A549 (cell line): ENCODE measurements around the gene PDE8A. TPM values are rescaled to one million over a fixed set of nuclear protein-coding genes. Genes with fewer than 3 reads are reported as not detected.

Source experiments
- ATAC-seq, 2 experiments: fragments of 200-7000 bp in 1 of 2; fragments of >200 bp in 1 of 2; cut with Nextera tagmentation in 1 of 2; cut with Tn5 transposase in 1 of 2; 3 replicates each; pipeline versions ENCODE4 v1.8.0 to v1.9.1; 2018 to 2020; ENCODE audit warnings: mild to moderate bottlenecking in 1 of 2, moderate library complexity in 1 of 2
- CTCF ChIA-PET: fragments of 300-600 bp; sonication (Branson Sonifier 250); formaldehyde crosslinking; extraction: SDS; loops from one replicate; lab custom pipeline; 2021; ENCODE audit warnings: antibody characterized with exemption, inconsistent platforms; lab: Yijun Ruan, JAX
- POLR2A ChIA-PET: fragments of 350-600 bp; formaldehyde crosslinking; extraction: SDS; loops from one replicate; lab custom pipeline; 2021; ENCODE audit warnings: antibody characterized with exemption, inconsistent platforms; lab: Yijun Ruan, JAX
- DNase-seq, 2 experiments: peaks; one replicate each; pipeline versions ENCODE4 v3.0.0 to v3.0.0-alpha.2; 2011 to 2016; ENCODE audit warnings: low read depth in 1 of 2, low spot score in 1 of 2
- FAIRE-seq: peaks from 2 replicates; lab custom pipeline; 2011; peaks lifted over from hg19 to GRCh38; lab: Jason Lieb, UNC
- H3K27ac ChIP-seq, 2 experiments: fragments of >200 bp; sonication (Bioruptor Twin); formaldehyde crosslinking; 3 replicates each; pipeline ENCODE4 v1.5.1; 2016 to 2017
- H3K4me1 ChIP-seq: fragments of >200 bp; sonication (Bioruptor Twin); formaldehyde crosslinking; 3 replicates; pipeline ENCODE4 v1.6.1; 2016
- H3K4me2 ChIP-seq: fragments of >200 bp; sonication (Bioruptor Twin); formaldehyde crosslinking; 3 replicates; pipeline ENCODE4 v1.6.1; 2016
- H3K4me3 ChIP-seq: fragments of >200 bp; sonication (Bioruptor Twin); formaldehyde crosslinking; 3 replicates; pipeline ENCODE4 v1.5.1; 2016
- H3K9me3 ChIP-seq: fragments of >200 bp; sonication (Bioruptor Twin); formaldehyde crosslinking; 3 replicates; pipeline ENCODE4 v1.6.1; 2016
- ATOH8 ChIP-seq: fragments of 250-450 bp; sonication (Bioruptor Pico); IDR thresholded peaks from 2 replicates; pipeline ENCODE4 v1.5.0; 2020; ENCODE audit warnings: low read depth, mild to moderate bottlenecking, moderate library complexity
- CBX8 ChIP-seq: fragments of 200-600 bp; sonication (generic); IDR thresholded peaks from 2 replicates; pipeline ENCODE4 v1.6.1; 2016
- CEBPB ChIP-seq, 2 experiments: fragments of >200 bp in 1 of 2; sonication (Bioruptor Twin) in 1 of 2; formaldehyde crosslinking in 1 of 2; IDR thresholded peaks; 2 replicates each; pipeline ENCODE4 v1.6.1; 2012 to 2016
- CHD4 ChIP-seq: fragments of 200-600 bp; sonication (generic); IDR thresholded peaks from 2 replicates; pipeline ENCODE4 v1.6.1; 2016; ENCODE audit warnings: antibody characterized with exemption, mild to moderate bottlenecking, borderline replicate concordance
- ELK1 ChIP-seq: fragments of 150-350 bp; IDR thresholded peaks from 2 replicates; pipeline ENCODE4 v1.6.1; 2014; ENCODE audit warnings: low read depth, mild to moderate bottlenecking, low read length
- EP300 ChIP-seq, 2 experiments: fragments of >200 bp; sonication (Bioruptor Twin); formaldehyde crosslinking; IDR thresholded peaks; 2 replicates in 1 of 2; 3 replicates in 1 of 2; pipeline ENCODE4 v1.6.1; 2016 to 2017
- ESRRA ChIP-seq: fragments of 150-350 bp; IDR thresholded peaks from 2 replicates; pipeline ENCODE4 v1.6.1; 2014; ENCODE audit warnings: mild to moderate bottlenecking, low read length, borderline replicate concordance
- FOSL2 ChIP-seq, 2 experiments: fragments of 450-650 bp in 1 of 2; fragments of >200 bp in 1 of 2; sonication (Bioruptor Twin) in 1 of 2; formaldehyde crosslinking; IDR thresholded peaks; 2 replicates each; pipeline versions ENCODE4 v1.5.0 to v1.6.1; 2016 to 2020; ENCODE audit warnings: mild to moderate bottlenecking in 1 of 2, moderate library complexity in 1 of 2
- GATA3 ChIP-seq: IDR thresholded peaks from 2 replicates; pipeline ENCODE4 v1.6.1; 2012; ENCODE audit warnings: borderline replicate concordance
- HOXA7 ChIP-seq: fragments of 250-450 bp; sonication (Bioruptor Pico); IDR thresholded peaks from 2 replicates; pipeline ENCODE4 v1.5.0; 2020; ENCODE audit warnings: mild to moderate bottlenecking, moderate library complexity
- HOXB13 ChIP-seq: fragments of 250-450 bp; sonication (Bioruptor Pico); IDR thresholded peaks from 2 replicates; pipeline ENCODE4 v1.5.0; 2020; ENCODE audit warnings: low read depth, mild to moderate bottlenecking, moderate library complexity
- JUN ChIP-seq, 2 experiments: fragments of >200 bp; sonication (Bioruptor Twin); formaldehyde crosslinking; IDR thresholded peaks; 2 replicates in 1 of 2; 3 replicates in 1 of 2; pipeline ENCODE4 v1.6.1; 2016 to 2017
- JUNB ChIP-seq: fragments of >200 bp; sonication (Bioruptor Twin); formaldehyde crosslinking; IDR thresholded peaks from 2 replicates; pipeline ENCODE4 v1.6.1; 2016
- KDM5A ChIP-seq: fragments of 200-600 bp; sonication (generic); IDR thresholded peaks from 2 replicates; pipeline ENCODE4 v1.6.1; 2016; ENCODE audit warnings: antibody characterized with exemption, mild to moderate bottlenecking
- MAFK ChIP-seq: fragments of 450-650 bp; IDR thresholded peaks from 2 replicates; pipeline ENCODE4 v1.6.1; 2014; ENCODE audit not compliant: partially characterized antibody
- MAX ChIP-seq: IDR thresholded peaks from 2 replicates; pipeline ENCODE4 v1.6.1; 2012
- MAZ ChIP-seq: fragments of 150-350 bp; IDR thresholded peaks from 2 replicates; pipeline ENCODE4 v1.6.1; 2014; ENCODE audit warnings: antibody characterized with exemption, low read depth, low read length, borderline replicate concordance
- MYC ChIP-seq: IDR thresholded peaks from 2 replicates; pipeline ENCODE4 v1.6.1; 2012; ENCODE audit warnings: mild to moderate bottlenecking, inconsistent platforms, low read length, improper control_type of control experiment, borderline replicate concordance
- NPAS2 ChIP-seq: fragments of 250-450 bp; sonication (Bioruptor Pico); IDR thresholded peaks from 2 replicates; pipeline ENCODE4 v1.8.0; 2022; ENCODE audit warnings: mild to moderate bottlenecking, moderate library complexity, borderline replicate concordance
- NR3C1 ChIP-seq: fragments of >200 bp; sonication (Bioruptor Twin); formaldehyde crosslinking; IDR thresholded peaks from 3 replicates; pipeline ENCODE4 v1.6.1; 2017
- POLR2A ChIP-seq: IDR thresholded peaks from 2 replicates; pipeline ENCODE4 v1.6.1; 2012; ENCODE audit warnings: mild to moderate bottlenecking, low read length
- POLR2AphosphoS2 ChIP-seq: conservative IDR thresholded peaks from 2 replicates; pipeline ENCODE4 v1.6.1; 2012; ENCODE audit warnings: low read length, improper control_type of control experiment, inconsistent platforms
- TFCP2L1 ChIP-seq: fragments of 250-450 bp; sonication (Bioruptor Pico); IDR thresholded peaks from 2 replicates; pipeline ENCODE4 v1.5.0; 2021; ENCODE audit warnings: mild to moderate bottlenecking
- TP53 ChIP-seq: fragments of 250-450 bp; sonication (Bioruptor Pico); IDR thresholded peaks from 2 replicates; pipeline ENCODE4 v1.5.0; 2021; ENCODE audit warnings: mild to moderate bottlenecking, moderate library complexity
- ZC3H11A ChIP-seq: fragments of 450-650 bp; IDR thresholded peaks from 2 replicates; pipeline ENCODE4 v1.6.1; 2014; ENCODE audit warnings: antibody characterized with exemption, mild to moderate bottlenecking
- ZSCAN20 ChIP-seq: fragments of 250-450 bp; sonication (Bioruptor Pico); IDR thresholded peaks from 2 replicates; pipeline ENCODE4 v1.8.0; 2022; ENCODE audit warnings: mild to moderate bottlenecking, moderate library complexity
- WGBS: methylation state at CpG from one replicate; pipeline ENCODE4 v1.1.6; 2017; ENCODE audit errors: missing lambda C conversion rate; 5-methylcytosine and 5-hydroxymethylcytosine counted together
- polyA plus RNA-seq, 4 experiments: library from polyadenylated mRNA; depleted of rRNA in 3 of 4; stranded (reverse); fragments of >200 nt; fragmentation: RNase III in 1 of 4; extraction: RNeasy Plus Mini Kit Qiagen cat#74134 plus additional on column Dnase treatment in 1 of 4; gene quantifications; 2 replicates in 3 of 4; 3 replicates in 1 of 4; pipeline ENCODE4 v1.2.3, GENCODE V29; 2011 to 2017
- TF ChIP-seq, protein P1 (sequence below): fragments of >200 bp; sonication (Bioruptor Twin); formaldehyde crosslinking; IDR thresholded peaks from 3 replicates; pipeline ENCODE4 v1.5.1; 2016
- TF ChIP-seq, protein P2 (sequence below): IDR thresholded peaks from 2 replicates; pipeline ENCODE4 v1.6.1; 2012
- TF ChIP-seq, protein P3 (sequence below): fragments of 450-650 bp; IDR thresholded peaks from 2 replicates; pipeline ENCODE4 v1.6.1; 2014; ENCODE audit warnings: antibody characterized with exemption

Gene PDE8A
- polyA plus RNA-seq, 2 of the 4 experiments (the other 2 are of a cell fraction) = 45.3 to 204 TPM

DNA sequence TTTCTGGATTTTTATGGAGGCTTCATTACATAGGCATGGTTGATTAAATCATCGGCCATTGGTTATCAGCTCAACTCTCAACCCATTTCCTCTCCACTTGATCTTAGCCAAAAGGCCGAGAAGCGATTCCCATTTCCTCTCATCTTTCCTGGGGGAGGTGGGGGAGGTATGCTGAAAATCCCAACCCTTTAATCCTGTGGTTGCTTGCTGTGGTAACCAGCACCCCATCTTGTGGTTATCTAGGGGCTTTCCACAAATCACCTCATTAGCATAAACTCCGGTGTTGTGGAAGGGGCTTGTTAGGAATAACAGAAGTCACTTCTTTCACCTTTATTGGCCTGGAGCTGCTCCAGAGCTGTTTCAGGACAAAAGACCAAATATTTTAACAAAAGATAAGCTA, 20.9 kb downstream of the PDE8A start:
- no peak for FAIRE-seq

DNA sequence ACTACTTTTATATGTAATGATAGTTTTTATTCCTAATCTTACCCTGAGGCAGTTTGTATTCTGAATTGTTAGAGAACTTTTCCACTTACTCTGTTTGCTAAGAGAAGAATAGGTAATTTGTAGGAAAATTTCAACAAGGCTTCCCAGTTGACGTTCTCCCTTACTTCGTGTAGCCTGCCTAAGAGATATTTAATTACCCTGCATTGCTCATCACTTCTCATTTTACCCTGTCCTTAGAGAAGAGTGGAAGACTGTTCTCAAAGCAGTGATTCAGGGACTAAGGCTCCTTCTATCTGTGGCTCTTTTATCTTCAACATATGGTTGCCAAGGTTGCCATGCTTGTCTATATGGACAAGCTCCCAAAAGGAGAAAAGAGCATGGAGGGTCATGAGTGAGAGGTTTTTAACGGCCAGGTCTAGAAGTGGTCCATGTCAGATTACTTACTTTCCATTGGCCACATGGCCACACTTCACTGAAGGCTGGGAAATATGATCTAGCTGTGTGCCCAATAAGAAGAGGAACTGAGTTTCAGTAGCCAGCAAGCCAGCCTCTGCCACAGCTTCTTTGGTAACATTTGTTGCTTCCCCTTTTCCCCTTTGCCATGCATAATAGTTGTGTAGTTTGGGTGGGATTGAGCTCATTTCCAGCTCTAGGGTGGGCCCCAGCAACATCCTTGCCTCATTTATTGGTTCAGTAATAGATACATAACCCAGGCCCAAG, 22.1 kb downstream of the PDE8A start:
- Histone ChIP-seq H3K4me1 (peaks cover 66% of the 10 kb centered on the region), H3K4me2 (no peak overlapping the region), H3K4me3 (no peak overlapping the region), H3K9me3 (no peaks in the 10 kb centered on the region), H3K27ac (no peak overlapping the region)
- POLR2A ChIA-PET = no interaction called here
- WGBS = 87% methylated on average over 3 of the region's 3 CpGs
- FAIRE-seq = no peak
- no peak for ATAC-seq
- CTCF ChIA-PET = interaction anchor here (0.7 to 2.1 kb wide), 7 partner anchors 10 to 405 kb away, joined by 3 to 7 read pairs (median 4); no protein-coding TSS in a partner anchor
- no peak for DNase-seq
- TF ChIP-seq HOXB13 (CRISPR knock-in tag) = no peak
- TF ChIP-seq FOSL2 (IDR thresholded peaks at IDR 0.05) = no peak
- TF ChIP-seq FOSL2 (CRISPR knock-in tag; IDR thresholded peaks at IDR 0.05) = no peak
- no peak for TF ChIP-seq POLR2AphosphoS2
- TF ChIP-seq EP300 (IDR thresholded peaks at IDR 0.05) = no peak
- TF ChIP-seq JUNB = no peak
- no peak for TF ChIP-seq ZSCAN20 (CRISPR knock-in tag)
- no peak for TF ChIP-seq ATOH8 (CRISPR knock-in tag)
- no peak for TF ChIP-seq CBX8
- TF ChIP-seq MAX = no peak
- TF ChIP-seq NR3C1 = no peak
- TF ChIP-seq CHD4 = no peak
- TF ChIP-seq HOXA7 = no peak
- TF ChIP-seq, protein P1, sequence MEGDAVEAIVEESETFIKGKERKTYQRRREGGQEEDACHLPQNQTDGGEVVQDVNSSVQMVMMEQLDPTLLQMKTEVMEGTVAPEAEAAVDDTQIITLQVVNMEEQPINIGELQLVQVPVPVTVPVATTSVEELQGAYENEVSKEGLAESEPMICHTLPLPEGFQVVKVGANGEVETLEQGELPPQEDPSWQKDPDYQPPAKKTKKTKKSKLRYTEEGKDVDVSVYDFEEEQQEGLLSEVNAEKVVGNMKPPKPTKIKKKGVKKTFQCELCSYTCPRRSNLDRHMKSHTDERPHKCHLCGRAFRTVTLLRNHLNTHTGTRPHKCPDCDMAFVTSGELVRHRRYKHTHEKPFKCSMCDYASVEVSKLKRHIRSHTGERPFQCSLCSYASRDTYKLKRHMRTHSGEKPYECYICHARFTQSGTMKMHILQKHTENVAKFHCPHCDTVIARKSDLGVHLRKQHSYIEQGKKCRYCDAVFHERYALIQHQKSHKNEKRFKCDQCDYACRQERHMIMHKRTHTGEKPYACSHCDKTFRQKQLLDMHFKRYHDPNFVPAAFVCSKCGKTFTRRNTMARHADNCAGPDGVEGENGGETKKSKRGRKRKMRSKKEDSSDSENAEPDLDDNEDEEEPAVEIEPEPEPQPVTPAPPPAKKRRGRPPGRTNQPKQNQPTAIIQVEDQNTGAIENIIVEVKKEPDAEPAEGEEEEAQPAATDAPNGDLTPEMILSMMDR = no peak

More for the DNA sequence above, 20.9 kb downstream of the PDE8A start:
- Histone ChIP-seq H3K4me1 (peaks cover 54% of the 10 kb centered on the region), H3K9me3 (no peaks in the 10 kb centered on the region)
- POLR2A ChIA-PET = no interaction called here
- TF ChIP-seq POLR2A (no peak), ESRRA (no peak), TFCP2L1 (CRISPR knock-in tag) (no peak), KDM5A (no peak), CEBPB (IDR thresholded peaks at IDR 0.05) (no peak), TP53 (CRISPR knock-in tag) (no peak), ZC3H11A (no peak), NPAS2 (CRISPR knock-in tag) (no peak), ATOH8 (CRISPR knock-in tag) (no peak), ELK1 (no peak), GATA3 (no peak), MYC (no peak), MAX (no peak), MAZ (no peak), POLR2AphosphoS2 (no peak), CHD4 (no peak), MAFK (no peak), JUN (IDR thresholded peaks at IDR 0.05) (no peak)
- TF ChIP-seq, protein P2, sequence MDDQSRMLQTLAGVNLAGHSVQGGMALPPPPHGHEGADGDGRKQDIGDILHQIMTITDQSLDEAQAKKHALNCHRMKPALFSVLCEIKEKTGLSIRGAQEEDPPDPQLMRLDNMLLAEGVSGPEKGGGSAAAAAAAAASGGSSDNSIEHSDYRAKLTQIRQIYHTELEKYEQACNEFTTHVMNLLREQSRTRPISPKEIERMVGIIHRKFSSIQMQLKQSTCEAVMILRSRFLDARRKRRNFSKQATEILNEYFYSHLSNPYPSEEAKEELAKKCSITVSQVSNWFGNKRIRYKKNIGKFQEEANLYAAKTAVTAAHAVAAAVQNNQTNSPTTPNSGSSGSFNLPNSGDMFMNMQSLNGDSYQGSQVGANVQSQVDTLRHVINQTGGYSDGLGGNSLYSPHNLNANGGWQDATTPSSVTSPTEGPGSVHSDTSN = no peak
- TF ChIP-seq, protein P3, sequence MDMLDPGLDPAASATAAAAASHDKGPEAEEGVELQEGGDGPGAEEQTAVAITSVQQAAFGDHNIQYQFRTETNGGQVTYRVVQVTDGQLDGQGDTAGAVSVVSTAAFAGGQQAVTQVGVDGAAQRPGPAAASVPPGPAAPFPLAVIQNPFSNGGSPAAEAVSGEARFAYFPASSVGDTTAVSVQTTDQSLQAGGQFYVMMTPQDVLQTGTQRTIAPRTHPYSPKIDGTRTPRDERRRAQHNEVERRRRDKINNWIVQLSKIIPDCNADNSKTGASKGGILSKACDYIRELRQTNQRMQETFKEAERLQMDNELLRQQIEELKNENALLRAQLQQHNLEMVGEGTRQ = no peak
- TF ChIP-seq, all 56 proteins: peak for 0
- Histone ChIP-seq H3K4me3 (no peak overlapping the region), H3K27ac (no peak overlapping the region), H3K4me2 (no peak overlapping the region)
- no peak for DNase-seq
- CTCF ChIA-PET = interaction anchor here (0.7 to 2.1 kb wide), 12 partner anchors 9 to 403 kb away, joined by 3 to 7 read pairs (median 4); partner anchors contain the start of gene PDE8A
- no peak for ATAC-seq
- WGBS = 87% methylated on average over 4 of the region's 4 CpGs
